Right lobe of liver (tissue), 4 donors: ENCODE results near the gene CDH4.

Experiments used
- POLR2A ChIP-seq: fragments of 450-650 bp; IDR thresholded peaks from one replicate; pipeline ENCODE4 v1.6.1; 2017; ENCODE audit warnings: antibody characterized with exemption, mild to moderate bottlenecking
- TF ChIP-seq, protein P1 (sequence below), 4 donors: fragments of 200-600 bp in 3 of 4; fragments of 450-650 bp in 1 of 4; IDR thresholded peaks; one replicate each; pipeline versions ENCODE4 v1.5.1 to v1.8.0; 2016 to 2022; ENCODE audit warnings: antibody characterized with exemption in 4 of 4, mild to moderate bottlenecking in 2 of 4
- donor health status: DM: no; HTN: no; CAD: no.
- donor health status: DM: no; HTN: no; CAD: no.
- donor health status: DM: no; HTN: yes; CAD: no.

DNA sequence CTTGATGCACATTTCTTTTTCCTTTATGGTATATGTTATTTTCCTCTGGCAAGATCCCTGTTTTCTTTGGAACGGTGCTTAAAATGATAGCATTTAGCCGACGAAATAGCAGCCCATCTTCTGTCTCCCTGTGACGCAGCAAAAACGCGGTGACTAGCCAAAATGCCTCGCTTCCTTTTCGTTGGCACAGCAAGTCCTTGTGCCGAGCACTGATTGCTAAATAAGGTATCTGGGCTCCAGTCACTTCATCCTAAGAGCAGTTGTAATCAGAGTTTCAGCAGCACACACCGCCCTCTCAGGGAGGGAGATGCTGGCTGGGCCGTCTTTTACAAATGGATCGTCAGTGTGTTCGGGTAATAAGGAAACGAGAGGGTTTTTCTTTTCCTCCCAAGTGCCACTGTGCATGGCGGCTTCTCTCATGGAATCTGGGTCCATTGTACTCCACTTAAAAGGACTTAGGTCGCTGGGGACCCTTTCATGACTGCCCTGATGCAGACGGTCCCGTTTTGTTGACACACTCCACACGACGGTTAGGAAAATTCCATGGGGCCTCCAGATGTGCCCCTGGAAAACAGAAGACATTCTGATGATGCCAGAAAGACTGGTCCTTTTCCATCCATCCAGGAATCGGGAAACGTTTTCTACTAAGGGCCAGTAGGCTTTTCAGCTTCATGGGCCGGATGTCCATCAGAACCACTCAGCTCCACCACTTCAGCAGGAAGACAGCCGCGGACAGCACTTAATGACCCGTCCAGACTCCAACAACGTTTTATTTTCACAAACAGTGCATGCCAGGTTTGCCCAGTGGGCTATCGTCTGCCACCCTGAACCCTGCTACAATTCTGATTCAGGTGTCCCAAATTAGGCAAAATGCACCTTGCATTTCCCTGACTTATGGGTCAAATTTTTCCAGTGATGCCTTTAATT, 185.5 kb downstream of the CDH4 start:
- TF ChIP-seq, protein P1, sequence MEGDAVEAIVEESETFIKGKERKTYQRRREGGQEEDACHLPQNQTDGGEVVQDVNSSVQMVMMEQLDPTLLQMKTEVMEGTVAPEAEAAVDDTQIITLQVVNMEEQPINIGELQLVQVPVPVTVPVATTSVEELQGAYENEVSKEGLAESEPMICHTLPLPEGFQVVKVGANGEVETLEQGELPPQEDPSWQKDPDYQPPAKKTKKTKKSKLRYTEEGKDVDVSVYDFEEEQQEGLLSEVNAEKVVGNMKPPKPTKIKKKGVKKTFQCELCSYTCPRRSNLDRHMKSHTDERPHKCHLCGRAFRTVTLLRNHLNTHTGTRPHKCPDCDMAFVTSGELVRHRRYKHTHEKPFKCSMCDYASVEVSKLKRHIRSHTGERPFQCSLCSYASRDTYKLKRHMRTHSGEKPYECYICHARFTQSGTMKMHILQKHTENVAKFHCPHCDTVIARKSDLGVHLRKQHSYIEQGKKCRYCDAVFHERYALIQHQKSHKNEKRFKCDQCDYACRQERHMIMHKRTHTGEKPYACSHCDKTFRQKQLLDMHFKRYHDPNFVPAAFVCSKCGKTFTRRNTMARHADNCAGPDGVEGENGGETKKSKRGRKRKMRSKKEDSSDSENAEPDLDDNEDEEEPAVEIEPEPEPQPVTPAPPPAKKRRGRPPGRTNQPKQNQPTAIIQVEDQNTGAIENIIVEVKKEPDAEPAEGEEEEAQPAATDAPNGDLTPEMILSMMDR (IDR thresholded peaks at IDR 0.05) = no peak
- TF ChIP-seq POLR2A = no peak
